Upper lobe of left lung (tissue), 4 donors: Measurements from ENCODE around the gene ZNF41.

Source experiments
- EP300 ChIP-seq, 4 donors: sonication (generic); formaldehyde crosslinking; IDR thresholded peaks; one replicate each; pipeline ENCODE4 v1.5.1; 2017; ENCODE audit warnings: antibody characterized with exemption in 4 of 4, control low read depth in 2 of 4
- POLR2A ChIP-seq, 4 donors: fragments of 450-650 bp; IDR thresholded peaks; one replicate each; pipeline ENCODE4 v1.5.1; 2016 to 2017; ENCODE audit warnings: antibody characterized with exemption in 4 of 4, mild to moderate bottlenecking in 2 of 4
- POLR2AphosphoS5 ChIP-seq, 2 donors: sonication (generic); formaldehyde crosslinking; IDR thresholded peaks; one replicate each; pipeline ENCODE4 v1.5.1; 2017; ENCODE audit warnings: antibody characterized with exemption in 2 of 2
- TF ChIP-seq, protein P1 (sequence below), 6 experiments: fragments of 450-650 bp in 4 of 6; fragments of 200-600 bp in 2 of 6; sonication (generic) in 2 of 6; IDR thresholded peaks; one replicate each; pipeline ENCODE4 v1.5.1; 2016 to 2019; ENCODE audit warnings: antibody characterized with exemption in 6 of 6

DNA sequence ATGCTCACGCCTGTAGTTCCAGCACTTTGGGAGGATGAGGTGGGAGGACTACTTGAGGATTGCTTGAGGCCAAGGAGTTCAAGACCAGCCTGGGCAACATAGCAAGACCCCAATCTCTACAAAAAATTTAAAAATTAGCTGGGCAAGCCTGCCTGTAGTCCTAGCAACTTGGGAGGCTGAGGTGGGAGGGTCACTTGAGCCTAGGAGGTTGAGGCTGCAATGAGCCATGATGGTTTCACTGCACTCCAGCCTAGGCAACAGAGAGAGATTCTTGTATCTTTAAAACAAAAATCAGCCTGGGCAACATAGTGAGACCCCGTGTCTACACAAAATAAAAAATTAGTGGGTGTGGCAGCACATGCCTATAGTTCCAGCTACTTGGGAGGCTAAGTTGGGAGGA lies 1.9 kb downstream of the ZNF41 start:
- TF ChIP-seq POLR2AphosphoS5 (IDR thresholded peaks at IDR 0.05), result no peak
- TF ChIP-seq, protein P1, sequence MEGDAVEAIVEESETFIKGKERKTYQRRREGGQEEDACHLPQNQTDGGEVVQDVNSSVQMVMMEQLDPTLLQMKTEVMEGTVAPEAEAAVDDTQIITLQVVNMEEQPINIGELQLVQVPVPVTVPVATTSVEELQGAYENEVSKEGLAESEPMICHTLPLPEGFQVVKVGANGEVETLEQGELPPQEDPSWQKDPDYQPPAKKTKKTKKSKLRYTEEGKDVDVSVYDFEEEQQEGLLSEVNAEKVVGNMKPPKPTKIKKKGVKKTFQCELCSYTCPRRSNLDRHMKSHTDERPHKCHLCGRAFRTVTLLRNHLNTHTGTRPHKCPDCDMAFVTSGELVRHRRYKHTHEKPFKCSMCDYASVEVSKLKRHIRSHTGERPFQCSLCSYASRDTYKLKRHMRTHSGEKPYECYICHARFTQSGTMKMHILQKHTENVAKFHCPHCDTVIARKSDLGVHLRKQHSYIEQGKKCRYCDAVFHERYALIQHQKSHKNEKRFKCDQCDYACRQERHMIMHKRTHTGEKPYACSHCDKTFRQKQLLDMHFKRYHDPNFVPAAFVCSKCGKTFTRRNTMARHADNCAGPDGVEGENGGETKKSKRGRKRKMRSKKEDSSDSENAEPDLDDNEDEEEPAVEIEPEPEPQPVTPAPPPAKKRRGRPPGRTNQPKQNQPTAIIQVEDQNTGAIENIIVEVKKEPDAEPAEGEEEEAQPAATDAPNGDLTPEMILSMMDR (IDR thresholded peaks at IDR 0.05), result no peak
- no peak for TF ChIP-seq EP300 (IDR thresholded peaks at IDR 0.05)
- TF ChIP-seq POLR2A (IDR thresholded peaks at IDR 0.05), result no peak
